Motor neuron (in vitro differentiated cells): ENCODE measurements around the gene C14orf132. TPM values are rescaled to one million over a fixed set of nuclear protein-coding genes. Genes with fewer than 3 reads are reported as not detected.

Source experiments
- ATAC-seq, 8 experiments: fragments of 200-7000 bp; cut with Tn5 transposase; replicated peaks in 6 of 8; 2 replicates each; pipeline ENCODE4 v1.8.0; 2021; ENCODE audit warnings: mild to moderate bottlenecking in 8 of 8, moderate library complexity in 8 of 8
- H3K27ac ChIP-seq, 2 donors: fragments of 250-450 bp; sonication (Bioruptor Pico); 2 replicates each; pipeline ENCODE4 v1.9.0; 2021; ENCODE audit warnings: antibody characterized with exemption in 2 of 2, mild to moderate bottlenecking in 2 of 2, moderate library complexity in 1 of 2
- H3K4me1 ChIP-seq, 2 donors: fragments of 250-450 bp; sonication (Bioruptor Pico); replicated peaks in 1 of 2; 2 replicates each; pipeline ENCODE4 v1.6.1; 2021; ENCODE audit warnings: antibody characterized with exemption in 2 of 2, mild to moderate bottlenecking in 2 of 2, moderate library complexity in 1 of 2
- H3K4me3 ChIP-seq, 5 donors: fragments of 250-450 bp; sonication (Bioruptor Pico); 2 replicates each; pipeline ENCODE4 v1.9.0; 2021; ENCODE audit warnings: antibody characterized with exemption in 5 of 5, mild to moderate bottlenecking in 5 of 5, moderate library complexity in 4 of 5
- WGBS, 10 experiments: fragments of 450-650 bp; shearing (Covaris generic); methylation state at CpG; one replicate each; pipeline ENCODE4 v1.0.0; 2022; 5-methylcytosine and 5-hydroxymethylcytosine counted together
- in situ Hi-C, 9 experiments: fragments of 400-800 bp; cut with MboI; loops; one replicate each; pipeline ENCODE4 v1.15.0; 2021; ENCODE audit warnings: low sequenced_read_pairs in 9 of 9, low pct_unique_long_range_greater_than_20kb in 2 of 9; ENCODE audit not compliant: unreplicated experiment in 9 of 9
- total RNA-seq, 8 experiments: library from RNA; unstranded; fragments of 300-600 nt; gene quantifications; 2 replicates each; pipeline versions ENCODE4 v1.2.3 to v1.2.4, GENCODE V29; 2022

The C14orf132 gene
- total RNA-seq, 8 experiments from 2014 or later, result 17.9 to 140 (median 66.8) TPM

DNA sequence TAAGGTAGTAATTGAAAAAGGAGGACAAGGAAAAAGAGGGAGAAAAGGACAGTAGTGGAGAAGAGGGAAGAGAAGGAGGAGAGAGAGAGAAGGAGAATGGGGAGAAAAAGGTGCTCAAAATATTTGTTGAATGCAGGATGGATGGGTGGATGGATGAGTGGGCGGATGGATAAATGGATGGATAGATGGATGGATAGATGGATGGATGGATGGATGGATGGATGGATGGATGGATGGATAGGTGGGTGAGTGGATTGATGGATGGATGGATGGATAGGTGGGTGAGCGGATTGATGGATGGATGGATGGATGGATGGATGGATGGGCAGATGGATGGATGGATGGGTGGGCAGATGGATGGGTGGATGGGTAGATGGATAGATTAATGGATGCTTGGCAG is 21.3 kb upstream of the C14orf132 start:
- Histone ChIP-seq H3K4me1 (peaks cover 15 to 35% of the 10 kb centered on the region in 2 donors), H3K4me3 (no peak overlapping the region), H3K27ac (no peak overlapping the region)
- in situ Hi-C loops, result loop anchor here in 3 of 9 experiments (25.0 kb wide), 2 partner anchors 244 to 269 kb away; partner anchors contain the start of gene BDKRB1 (in 2 of the 3)
- no peak for ATAC-seq
- 59 to 100% (median 79%) methylated on average over 1 to 2 of the region's 2 CpGs for WGBS, 10 experiments

GRCh38 chr14:96027431-96028355 is 11.5 kb upstream of the C14orf132 start:
- in situ Hi-C loops, result no loop called here
- Histone ChIP-seq H3K4me1 (peaks cover 11 to 20% of the 10 kb centered on the region in 2 donors), H3K27ac (no peak overlapping the region), H3K4me3 (no peak overlapping the region)
- 0 to 100% (median 37%) methylated on average over 1 to 7 of the region's 8 CpGs for WGBS, 10 experiments
- peak in 5 of 8 experiments; percentile 63 to 77 (median 76) for ATAC-seq

- no peak overlapping the region for H3K4me3 ChIP-seq
- H3K27ac ChIP-seq, result no peak overlapping the region
- H3K4me1 ChIP-seq, result peaks cover 11 to 20% of the 10 kb centered on the region in 2 donors
- in situ Hi-C loops, result no loop called here
- ATAC-seq, result no peak
- 56 to 100% (median 76%) methylated on average over 1 to 4 of the region's 4 CpGs; no CpG with 5 or more reads in 2 of the 10 experiments for WGBS, 10 experiments
Measured at GRCh38 chr14:96029089-96029645, 10.0 kb upstream of the C14orf132 start.

DNA sequence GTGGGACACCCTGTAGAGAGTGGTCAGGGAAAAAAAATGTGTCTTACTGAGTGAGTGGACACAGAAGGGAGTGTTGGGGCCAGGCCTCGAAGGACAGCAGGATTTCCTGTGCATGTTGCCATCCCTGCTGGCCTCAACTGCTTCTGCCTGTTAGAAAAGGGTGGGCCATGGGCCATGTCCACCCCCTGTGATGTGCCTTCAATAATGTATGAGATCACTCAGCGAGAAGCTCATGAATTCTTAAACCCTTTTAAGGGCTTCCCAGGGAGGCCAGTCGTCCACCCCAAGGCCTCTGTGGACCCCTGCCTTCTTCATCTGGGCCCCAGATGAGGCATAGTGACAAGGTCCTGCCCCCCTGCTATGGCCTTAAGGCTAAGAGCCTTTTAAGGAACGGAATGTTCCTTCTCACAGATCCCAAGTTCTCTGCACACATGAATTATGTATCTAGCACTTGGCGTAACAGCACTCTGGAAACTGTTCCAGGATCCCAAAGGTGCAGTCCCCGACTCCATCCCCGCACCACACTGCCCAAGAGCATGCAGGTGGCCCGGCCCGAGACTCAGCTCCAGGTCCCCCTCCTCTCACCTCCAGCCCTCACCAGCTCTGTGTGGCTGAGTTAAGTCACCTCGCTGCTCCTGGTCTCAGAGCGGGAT is 8.9 kb upstream of the C14orf132 start:
- WGBS, 10 experiments, result 33 to 79% (median 62%) methylated on average over 2 to 9 of the region's 11 CpGs; no CpG with 5 or more reads in 5 of the 10 experiments
- ATAC-seq, result peak; percentile 16 to 96 (median 44)
- Histone ChIP-seq H3K4me3 (no peak overlapping the region), H3K4me1 (peaks cover 11 to 20% of the 10 kb centered on the region in 2 donors), H3K27ac (no peak overlapping the region)
- in situ Hi-C loops, result no loop called here

- 14 to 100% (median 86%) methylated on average over 1 of the region's 1 CpG; no CpG with 5 or more reads in 6 of the 10 experiments for WGBS, 10 experiments
- no peak for ATAC-seq
- H3K27ac ChIP-seq, result no peak overlapping the region
- in situ Hi-C loops, result no loop called here
- H3K4me1 ChIP-seq, result peaks cover 11 to 20% of the 10 kb centered on the region in 2 donors
- no peak overlapping the region for H3K4me3 ChIP-seq
Measured at GRCh38 chr14:96031691-96032090, 7.5 kb upstream of the C14orf132 start.

- 13 to 71% (median 58%) methylated on average over 1 to 2 of the region's 2 CpGs; no CpG with 5 or more reads in 2 of the 10 experiments for WGBS, 10 experiments
- H3K27ac ChIP-seq, result no peak overlapping the region
Measured at GRCh38 chr14:96035456-96035855, 3.7 kb upstream of the C14orf132 start.

DNA sequence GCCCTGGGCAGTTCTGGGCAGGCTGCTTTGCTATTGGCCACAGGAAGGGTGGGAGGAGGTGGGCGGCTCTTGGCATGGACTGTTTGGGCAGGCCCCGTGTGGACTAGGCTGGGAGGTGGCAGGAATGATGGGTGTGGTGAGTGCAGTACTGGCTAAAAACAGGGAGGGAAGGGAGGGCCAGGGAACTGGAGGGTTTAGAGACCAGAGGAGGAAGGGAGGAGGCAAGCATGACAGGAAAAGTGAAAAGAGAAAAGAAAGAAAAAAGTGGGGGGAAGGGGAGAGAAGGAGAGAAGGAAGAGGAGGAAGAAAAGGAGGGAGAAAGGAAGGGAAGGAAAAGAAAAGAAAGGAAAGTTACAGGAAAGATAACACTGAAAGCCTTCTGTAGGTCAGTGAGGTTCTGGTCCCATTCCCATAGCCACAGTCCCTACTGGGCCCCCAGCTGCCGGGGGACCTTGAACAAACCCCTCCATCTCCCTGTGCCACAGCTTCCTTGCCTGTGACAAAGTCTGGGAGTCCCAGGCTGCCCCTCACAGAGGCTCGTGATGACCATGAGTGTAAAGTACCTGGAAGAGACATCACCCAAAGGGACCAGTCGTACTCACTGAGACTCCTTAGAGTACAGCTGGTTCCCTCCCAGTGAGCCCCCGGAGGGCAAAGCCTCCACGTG is 1.1 kb upstream of the C14orf132 start:
- Histone ChIP-seq H3K4me3 (no peak overlapping the region), H3K4me1 (peaks cover 13 to 14% of the 10 kb centered on the region in 2 donors), H3K27ac (no peak overlapping the region)
- in situ Hi-C loops, result no loop called here
- ATAC-seq, result peak in 7 of 8 experiments; percentile 0 to 82 (median 6)
- WGBS, 10 experiments, result 0 to 40% (median 19%) methylated on average over 2 to 4 of the region's 7 CpGs; no CpG with 5 or more reads in 2 of the 10 experiments

More at GRCh38 chr14:96035456-96035855, 3.7 kb upstream of the C14orf132 start:
- in situ Hi-C loops, result no loop called here
- H3K4me1 ChIP-seq, result peaks cover 2 to 3% of the 10 kb centered on the region in 2 donors
- H3K4me3 ChIP-seq, result no peak overlapping the region
- ATAC-seq, result no peak

- WGBS, 10 experiments, result 12 to 26% (median 17%) methylated on average over 1 to 3 of the region's 10 CpGs; no CpG with 5 or more reads in 5 of the 10 experiments
- peaks cover 13 to 14% of the 10 kb centered on the region in 2 donors for H3K4me1 ChIP-seq
- H3K27ac ChIP-seq, result peak overlapping the region in 1 of 2 donors; percentile 78
- peak overlapping the region; percentile 70 to 94 (median 73) for H3K4me3 ChIP-seq
- in situ Hi-C loops, result no loop called here
- ATAC-seq, result peak in 6 of 8 experiments; percentile 1 to 24 (median 16)
Measured at GRCh38 chr14:96038558-96038919, 623 bp upstream of the C14orf132 start.

- in situ Hi-C loops, result no loop called here
- 0% methylated on average over 1 to 11 of the region's 56 CpGs; no CpG with 5 or more reads in 5 of the 10 experiments for WGBS, 10 experiments
- peaks cover 13 to 14% of the 10 kb centered on the region in 2 donors for H3K4me1 ChIP-seq
- H3K27ac ChIP-seq, result peak overlapping the region; percentile 74 to 78
- H3K4me3 ChIP-seq, result peak overlapping the region; percentile 70 to 94 (median 73)
- peak; percentile 6 to 69 (median 61) for ATAC-seq
Measured at GRCh38 chr14:96039633-96040311, 610 bp downstream of the C14orf132 start.

- in situ Hi-C loops, result no loop called here
- peaks cover 13 to 14% of the 10 kb centered on the region in 2 donors for H3K4me1 ChIP-seq
- 29 to 92% (median 69%) methylated on average over 1 to 8 of the region's 9 CpGs; no CpG with 5 or more reads in 1 of the 10 experiments for WGBS, 10 experiments
- ATAC-seq, result no peak
- peak overlapping the region; percentile 70 to 94 (median 73) for H3K4me3 ChIP-seq
- H3K27ac ChIP-seq, result no peak overlapping the region
Measured at GRCh38 chr14:96040828-96041371, 1.7 kb downstream of the C14orf132 start.

DNA sequence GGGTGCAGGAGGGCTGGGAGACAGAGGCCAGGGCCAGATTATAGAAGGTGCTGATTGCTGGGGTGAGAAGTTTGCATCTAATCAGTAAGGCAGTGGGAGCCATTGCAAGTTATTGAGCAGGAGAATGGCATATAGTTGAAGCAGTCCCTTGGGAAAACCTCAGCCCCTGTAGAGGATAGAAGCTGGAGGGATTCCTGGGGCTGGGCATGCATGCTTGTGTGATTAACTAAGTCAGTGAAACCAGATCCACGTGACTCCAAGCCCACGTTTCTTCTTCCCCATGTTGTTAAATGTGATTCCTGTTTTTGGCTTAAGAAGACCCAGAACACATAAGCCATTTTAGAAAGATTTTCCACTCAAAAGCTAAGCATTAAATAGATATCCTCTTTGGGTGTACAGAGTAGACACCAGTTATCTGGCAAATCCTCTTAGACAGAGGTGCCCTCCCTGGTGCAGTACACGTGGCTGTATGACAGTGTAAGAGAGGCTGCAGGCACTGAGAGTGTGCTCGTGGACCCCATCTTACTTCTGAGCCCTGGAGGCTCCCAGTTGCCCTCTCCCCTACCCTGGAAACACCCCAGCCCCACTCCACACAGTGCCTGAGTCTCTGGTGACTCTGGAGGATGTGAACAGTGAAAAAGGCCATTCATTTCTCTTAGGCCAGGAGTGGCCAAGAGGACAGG is 3.2 kb downstream of the C14orf132 start:
- no peak overlapping the region for H3K4me3 ChIP-seq
- no peak for ATAC-seq
- WGBS, 10 experiments, result 0 to 100% (median 47%) methylated on average over 1 to 3 of the region's 4 CpGs; no CpG with 5 or more reads in 4 of the 10 experiments
- in situ Hi-C loops, result no loop called here
- no peak overlapping the region for H3K27ac ChIP-seq
- peaks cover 13 to 14% of the 10 kb centered on the region in 2 donors for H3K4me1 ChIP-seq
